Parathyroid adenoma (tissue), 2 donors: ENCODE data around the gene ZSCAN31.

ENCODE experiments used
- H2AFZ ChIP-seq: fragments of 300-600 bp; sonication (generic); one replicate; pipeline ENCODE4 v1.7.0; 2017; ENCODE audit warnings: antibody characterized with exemption, mild to moderate bottlenecking
- H3K27ac ChIP-seq: fragments of 300-600 bp; sonication (generic); one replicate; pipeline ENCODE4 v1.7.0; 2017
- H3K27me3 ChIP-seq: fragments of 300-600 bp; sonication (generic); one replicate; pipeline ENCODE4 v1.7.0; 2017; ENCODE audit warnings: low read length; ENCODE audit not compliant: control insufficient read depth, insufficient read depth
- H3K36me3 ChIP-seq: fragments of 300-600 bp; sonication (generic); one replicate; pipeline ENCODE4 v1.7.0; 2017; ENCODE audit warnings: low read length; ENCODE audit not compliant: control insufficient read depth, insufficient read depth
- H3K4me1 ChIP-seq: fragments of 300-600 bp; sonication (generic); one replicate; pipeline ENCODE4 v1.7.0; 2017; ENCODE audit warnings: control low read depth
- H3K4me2 ChIP-seq: fragments of 300-600 bp; sonication (generic); one replicate; pipeline ENCODE4 v1.7.0; 2017; ENCODE audit warnings: low read length
- H3K4me3 ChIP-seq: fragments of 300-600 bp; sonication (generic); one replicate; pipeline ENCODE4 v1.7.0; 2017; ENCODE audit warnings: low read depth, low read length
- H3K79me2 ChIP-seq: fragments of 300-600 bp; sonication (generic); one replicate; pipeline ENCODE4 v1.7.0; 2017; ENCODE audit warnings: control low read depth
- H3K9ac ChIP-seq: fragments of 300-600 bp; sonication (generic); one replicate; pipeline ENCODE4 v1.7.0; 2017; ENCODE audit warnings: mild to moderate bottlenecking
- H3K9me3 ChIP-seq: fragments of 300-600 bp; sonication (generic); one replicate; pipeline ENCODE4 v1.7.0; 2017; ENCODE audit warnings: low read length; ENCODE audit not compliant: control insufficient read depth
- CTCF ChIP-seq: fragments of 300-600 bp; sonication (generic); IDR thresholded peaks from one replicate; pipeline ENCODE4 v1.7.0; 2017; ENCODE audit warnings: antibody characterized with exemption, mild to moderate bottlenecking
- donor health status: primary hyperparathyroidism.

Gene ZSCAN31

GRCh38 chr6:28349892-28350737 lies 14.2 kb upstream of the ZSCAN31 start, which contains the start of gene ZKSCAN3:
Gene ZKSCAN3 (plus strand): TSS chr6:28349947. CDS start chr6:28359587, 9,640 bp downstream.
- Histone ChIP-seq H3K9me3 (no peaks in the 10 kb centered on the region), H3K79me2 (no peaks in the 10 kb centered on the region), H3K4me1 (peaks cover 4% of the 10 kb centered on the region), H3K27ac (peak within 1 kb of the TSS; percentile 83), H3K4me3 (peak within 1 kb of the TSS; percentile 69), H3K27me3 (no peaks in the 10 kb centered on the region), H3K9ac (peak within 1 kb of the TSS; percentile 25), H3K36me3 (no peaks in the 10 kb centered on the region), H2AFZ (peak within 1 kb of the TSS; percentile 89), H3K4me2 (peak within 1 kb of the TSS; percentile 67)
- TF ChIP-seq CTCF = no peak

GRCh38 chr6:28349344-28349891 lies 13.5 kb upstream of the ZSCAN31 start:
- Histone ChIP-seq H3K36me3 (no peaks in the 10 kb centered on the region), H3K9ac (peak overlapping the region; percentile 25), H3K27me3 (no peaks in the 10 kb centered on the region), H3K27ac (peak overlapping the region; percentile 83), H3K4me3 (peak overlapping the region; percentile 69), H3K4me2 (peak overlapping the region; percentile 67), H3K9me3 (no peaks in the 10 kb centered on the region), H2AFZ (peak overlapping the region; percentile 89), H3K4me1 (peaks cover 2% of the 10 kb centered on the region), H3K79me2 (no peaks in the 10 kb centered on the region)
- TF ChIP-seq CTCF = no peak

- Histone ChIP-seq H3K4me1 (peaks cover 2% of the 10 kb centered on the region), H3K27ac (no peak overlapping the region), H3K36me3 (no peaks in the 10 kb centered on the region), H3K4me2 (no peak overlapping the region), H3K9me3 (no peaks in the 10 kb centered on the region), H3K27me3 (no peaks in the 10 kb centered on the region), H3K79me2 (no peaks in the 10 kb centered on the region), H3K9ac (no peak overlapping the region), H2AFZ (peak overlapping the region; percentile 13), H3K4me3 (no peak overlapping the region)
- TF ChIP-seq CTCF = no peak
Measured at GRCh38 chr6:28347119-28347518, 11.2 kb upstream of the ZSCAN31 start.

GRCh38 chr6:28345201-28345600 lies 9.3 kb upstream of the ZSCAN31 start:
- H3K36me3 ChIP-seq = no peaks in the 10 kb centered on the region
- no peaks in the 10 kb centered on the region for H3K79me2 ChIP-seq
- no peaks in the 10 kb centered on the region for H3K9me3 ChIP-seq
- H2AFZ ChIP-seq = no peak overlapping the region
- H3K27ac ChIP-seq = no peak overlapping the region
- no peaks in the 10 kb centered on the region for H3K27me3 ChIP-seq
- no peak for TF ChIP-seq CTCF
- H3K9ac ChIP-seq = no peak overlapping the region
- H3K4me3 ChIP-seq = no peak overlapping the region
- no peaks in the 10 kb centered on the region for H3K4me1 ChIP-seq
- no peak overlapping the region for H3K4me2 ChIP-seq
